Skin epidermis (tissue), 12 donors: ENCODE results near the gene SPRR2D.
"Not testable (repeated sequence)": the region's sequence is repeated elsewhere in the genome, so short reads cannot be mapped to it uniquely, and the experiment has no call there.

Source experiments
- H3K27ac ChIP-seq, 21 experiments: fragments of 200-600 bp; sonication (generic) in 11 of 21; one replicate each; pipeline ENCODE4 v1.5.0; 2020; ENCODE audit warnings: mild to moderate bottlenecking in 3 of 21, inconsistent platforms in 2 of 21, moderate library complexity in 2 of 21
- H3K4me3 ChIP-seq, 7 experiments: fragments of 200-600 bp; sonication (generic) in 2 of 7; one replicate each; pipeline ENCODE4 v1.5.0; 2020; ENCODE audit warnings: inconsistent platforms in 2 of 7, mild to moderate bottlenecking in 2 of 7, moderate library complexity in 1 of 7

SPRR2D gene

GRCh38 chr1:153022340-153022739 lies 18.6 kb downstream of the SPRR2D start:
- not testable (repeated sequence) for H3K4me3 ChIP-seq, H3K27ac ChIP-seq

DNA sequence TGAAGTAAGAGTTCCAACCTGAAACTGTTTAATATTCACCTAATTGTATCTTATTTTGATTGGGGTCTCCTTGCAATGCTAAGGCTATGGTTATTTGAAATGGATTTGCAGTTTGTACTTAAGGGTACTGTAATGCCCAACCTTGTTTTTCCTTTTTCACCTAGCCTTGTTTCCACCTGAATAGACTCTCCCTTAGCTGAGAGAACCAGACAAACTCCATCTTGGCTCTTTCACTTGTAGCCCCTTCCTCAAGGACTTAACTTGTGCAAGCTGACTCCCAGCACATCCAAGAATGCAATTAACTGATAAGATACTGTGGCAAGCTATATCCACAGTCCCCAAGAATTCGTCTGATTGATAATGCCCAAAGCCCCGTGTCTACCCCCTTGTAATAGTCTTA lies 19.1 kb downstream of the SPRR2D start:
- not testable (repeated sequence) for H3K4me3 ChIP-seq, H3K27ac ChIP-seq

DNA sequence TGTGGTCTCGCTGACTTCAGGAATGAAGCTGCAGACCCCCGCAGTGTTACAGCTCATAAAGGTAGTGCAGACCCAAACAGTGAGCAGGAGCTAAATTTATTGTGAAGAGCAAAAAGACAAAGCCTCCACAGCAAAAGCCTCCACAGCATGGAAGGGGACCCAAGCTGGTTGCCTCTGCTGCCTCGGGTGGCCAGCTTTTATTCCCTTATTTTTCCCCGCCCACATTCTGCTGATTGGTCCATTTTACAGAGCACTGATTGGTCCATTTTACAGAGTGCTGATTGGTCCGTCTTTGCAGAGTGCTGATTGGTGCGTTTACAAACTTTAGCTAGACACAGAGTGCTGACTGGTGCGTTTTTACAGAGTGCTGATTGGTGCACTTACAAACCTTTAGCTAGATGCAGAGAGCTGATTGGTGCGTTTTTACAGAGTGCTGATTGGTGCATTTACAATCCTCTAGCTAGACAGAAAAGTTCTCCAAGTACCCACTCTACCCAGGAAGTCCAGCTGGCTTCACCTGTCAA lies 29.6 kb downstream of the SPRR2D start:
- H3K27ac ChIP-seq, H3K4me3 ChIP-seq: not testable (repeated sequence)

- Histone ChIP-seq H3K4me3 (no peak within 1 kb of the TSS), H3K27ac (peak within 1 kb of the TSS in 3 of 21 experiments; percentile 42 to 44 (median 42))
These were observed 39.5 kb downstream of the SPRR2D start, which contains the start of gene SPRR3 for GRCh38 chr1:153001382-153001781. Gene SPRR3, plus strand, starts transcription at chr1:153001749. Its CDS starts 1,272 bp downstream, at chr1:153003021.

DNA sequence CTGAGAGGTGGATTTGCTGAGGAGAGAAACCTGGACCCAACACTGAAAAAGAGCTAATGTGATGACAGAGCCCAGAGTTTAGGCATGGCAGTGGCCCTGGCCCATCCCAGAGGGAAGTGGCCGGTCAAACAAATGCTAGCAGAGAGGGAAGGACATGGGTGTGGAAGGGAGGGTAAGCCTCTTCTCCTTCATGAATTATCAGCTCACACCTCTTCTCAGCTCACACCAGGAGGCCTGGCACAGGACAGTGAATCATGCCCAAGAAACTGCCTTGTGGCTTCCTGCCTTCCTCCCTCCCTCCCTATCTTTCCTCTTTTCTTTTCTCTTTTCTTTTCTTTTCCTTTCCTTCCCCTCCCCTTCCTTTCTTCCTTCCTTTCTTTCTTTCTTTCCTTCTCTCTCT lies 40.6 kb downstream of the SPRR2D start:
- Histone ChIP-seq H3K4me3 (no peak overlapping the region), H3K27ac (peak overlapping the region in 6 of 21 experiments; percentile 1 to 58 (median 41))

DNA sequence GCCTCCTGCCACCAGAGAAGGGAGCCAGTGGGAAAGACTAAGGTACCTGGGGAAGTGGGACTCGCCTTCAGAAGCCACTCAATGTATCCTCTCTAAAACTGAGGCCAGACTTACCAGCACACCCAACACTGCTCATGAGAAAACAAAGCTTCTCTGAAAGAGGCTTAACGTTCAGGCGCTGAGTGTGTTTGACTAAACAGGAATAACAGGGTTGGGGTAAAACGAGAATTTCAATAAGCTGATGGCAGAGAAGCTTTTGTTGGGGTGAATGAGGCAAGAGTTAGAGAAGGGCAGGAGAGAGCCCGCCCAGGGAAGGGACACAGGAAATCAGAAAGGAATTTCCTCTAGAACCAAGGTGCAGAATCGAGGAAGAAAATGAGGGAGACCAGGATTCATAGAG lies 41.1 kb downstream of the SPRR2D start:
- Histone ChIP-seq H3K4me3 (no peak overlapping the region), H3K27ac (peak overlapping the region in 7 of 21 experiments; percentile 1 to 58 (median 44))

DNA sequence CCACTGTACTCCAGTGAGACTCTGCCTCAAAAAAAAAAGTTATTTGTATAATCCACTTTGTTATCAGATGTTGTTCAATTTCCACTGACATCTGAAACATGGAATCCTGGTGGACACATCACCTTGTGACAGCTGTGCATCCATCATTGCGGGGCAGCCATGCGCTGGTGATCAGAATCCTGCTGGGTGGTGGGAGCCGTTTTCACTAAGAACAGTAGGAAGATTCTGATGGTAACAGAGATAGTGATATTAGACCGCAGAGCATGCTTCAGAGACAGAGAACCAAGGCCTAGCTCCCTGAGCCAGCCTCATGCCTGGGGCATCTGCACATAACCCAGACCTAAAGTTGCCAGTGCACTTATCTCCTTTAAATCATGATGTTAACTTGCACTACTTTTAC lies 42.4 kb downstream of the SPRR2D start:
- H3K4me3 ChIP-seq: no peak overlapping the region
- no peak overlapping the region for H3K27ac ChIP-seq

- Histone ChIP-seq H3K27ac (no peak overlapping the region), H3K4me3 (no peak overlapping the region)
These were observed 43.0 kb downstream of the SPRR2D start for GRCh38 chr1:152997901-152998300.

DNA sequence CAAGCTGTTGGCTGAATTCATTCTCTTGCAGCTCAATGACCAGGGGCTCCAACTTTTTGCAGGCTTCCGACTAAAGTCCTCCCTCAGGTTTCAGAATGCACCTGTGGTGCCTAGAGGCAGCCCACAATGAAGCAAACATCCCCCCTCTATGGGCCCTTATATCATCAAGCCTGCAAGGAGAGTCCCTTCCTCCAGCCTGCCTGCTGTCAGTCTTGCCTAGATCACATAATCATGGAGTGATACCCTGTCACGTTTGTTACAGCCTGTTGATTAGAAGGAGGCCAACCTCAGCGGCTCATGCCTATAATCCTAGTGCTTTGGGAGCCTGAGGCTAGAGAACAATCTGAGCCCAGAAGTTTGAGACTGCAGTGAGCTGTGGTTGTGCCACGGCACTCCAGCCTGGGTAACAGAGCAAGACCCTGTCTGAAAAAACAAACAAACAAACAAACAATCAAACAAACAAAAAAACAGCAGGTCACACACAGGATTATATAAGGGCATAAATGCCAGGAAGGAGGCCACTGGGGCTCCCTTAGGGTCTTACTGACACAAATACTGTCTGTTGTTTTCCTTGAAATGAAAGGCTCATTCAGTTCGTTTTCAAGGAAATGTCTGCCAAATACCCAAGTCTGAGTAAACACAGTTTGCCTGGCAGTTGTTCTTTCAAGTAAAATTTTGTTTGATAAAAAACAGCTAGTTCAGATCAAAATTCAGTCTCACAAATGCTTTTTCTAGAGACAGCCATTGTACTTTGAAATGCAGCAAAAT lies 44.1 kb downstream of the SPRR2D start:
- no peak overlapping the region for H3K4me3 ChIP-seq
- no peak overlapping the region for H3K27ac ChIP-seq

GRCh38 chr1:152995842-152996241 lies 45.1 kb downstream of the SPRR2D start:
- Histone ChIP-seq H3K4me3 (no peak overlapping the region), H3K27ac (no peak overlapping the region)

DNA sequence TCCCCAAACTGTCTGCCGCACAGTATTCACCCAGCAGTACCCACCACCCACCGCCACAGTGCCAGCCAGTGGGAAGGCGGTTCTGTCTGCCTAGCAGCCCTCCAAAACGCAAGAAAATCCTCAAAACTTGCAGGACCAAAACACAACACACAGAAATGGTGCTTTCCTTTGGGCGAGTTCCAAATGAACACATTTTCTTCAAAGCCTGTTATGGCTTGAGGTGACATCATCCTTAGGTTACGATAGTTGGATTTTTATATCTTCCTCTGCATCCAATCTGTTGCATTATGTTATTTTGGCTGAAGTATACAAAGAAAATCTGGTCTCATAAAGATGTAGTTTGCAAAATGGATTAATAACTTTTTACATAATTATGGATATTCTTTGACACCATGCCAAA lies 47.7 kb downstream of the SPRR2D start:
- Histone ChIP-seq H3K27ac (no peak overlapping the region), H3K4me3 (no peak overlapping the region)
